SKM-1 treated with dmso at 0.1 percent for 144 hours (cell line): ENCODE data around the gene ZDHHC14.
"Not testable (repeated sequence)": the region's sequence is repeated elsewhere in the genome, so short reads cannot be mapped to it uniquely, and the experiment has no call there.

Source experiments
- DNase-seq: peaks from one replicate; lab custom pipeline; 2025; ENCODE audit not compliant: unreplicated experiment; lab: John Stamatoyannopoulos, UW

The ZDHHC14 gene

DNA sequence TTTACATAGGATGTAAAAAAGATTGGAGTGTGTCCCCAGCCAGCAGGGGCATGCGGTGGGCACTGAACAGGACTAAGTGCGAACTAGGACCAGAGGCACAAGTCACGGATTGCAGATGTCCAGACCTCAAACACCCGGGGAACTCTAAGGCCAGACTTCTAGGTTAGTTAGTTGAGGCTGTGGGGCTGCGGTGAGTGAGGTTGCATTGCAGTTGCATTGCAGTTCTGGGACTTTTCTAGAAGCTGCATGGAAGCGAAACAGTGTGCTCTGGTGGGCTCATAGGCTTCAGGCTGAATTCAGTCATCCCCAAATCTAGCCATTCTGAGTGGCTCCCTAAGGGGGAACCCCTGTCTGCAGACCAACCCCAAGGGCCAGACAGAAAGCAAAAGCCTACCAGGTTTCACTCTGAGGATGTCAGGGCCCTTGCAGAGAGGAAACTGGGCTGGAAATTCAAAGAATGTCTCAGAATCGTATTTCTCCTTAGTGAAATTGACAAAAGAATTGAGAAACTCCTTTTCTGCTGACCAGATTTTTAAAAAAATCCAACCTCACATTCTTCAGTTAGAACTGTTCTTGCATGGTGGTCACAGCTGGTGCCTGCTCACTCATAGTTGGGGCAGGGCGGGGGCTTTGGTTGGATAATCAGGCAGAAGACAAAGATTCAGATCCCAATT, 182.8 kb downstream of the ZDHHC14 start:
- DNase-seq, result no peak

- DNase-seq, result no peak
Measured at GRCh38 chr6:157568702-157569101, 187.7 kb downstream of the ZDHHC14 start.

DNA sequence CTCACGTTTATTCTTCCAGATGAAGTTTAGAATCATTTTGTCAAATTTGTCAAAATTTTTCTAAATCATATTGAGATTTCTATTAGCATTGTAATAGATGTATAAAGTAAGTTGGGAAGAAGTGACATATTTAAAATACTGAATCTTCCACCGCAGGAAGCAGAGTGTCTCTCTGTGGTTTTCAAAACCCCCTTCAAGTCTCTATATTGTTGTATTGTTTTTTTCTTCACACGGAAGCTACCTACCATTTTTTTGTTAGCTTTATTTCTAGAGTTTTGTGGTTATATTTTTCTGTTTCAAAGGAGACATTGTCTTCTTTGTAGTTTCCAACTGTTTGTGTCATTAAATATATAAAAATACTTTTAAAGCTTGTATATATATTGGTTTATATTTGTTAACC, 188.6 kb downstream of the ZDHHC14 start:
- DNase-seq, result no peak

DNA sequence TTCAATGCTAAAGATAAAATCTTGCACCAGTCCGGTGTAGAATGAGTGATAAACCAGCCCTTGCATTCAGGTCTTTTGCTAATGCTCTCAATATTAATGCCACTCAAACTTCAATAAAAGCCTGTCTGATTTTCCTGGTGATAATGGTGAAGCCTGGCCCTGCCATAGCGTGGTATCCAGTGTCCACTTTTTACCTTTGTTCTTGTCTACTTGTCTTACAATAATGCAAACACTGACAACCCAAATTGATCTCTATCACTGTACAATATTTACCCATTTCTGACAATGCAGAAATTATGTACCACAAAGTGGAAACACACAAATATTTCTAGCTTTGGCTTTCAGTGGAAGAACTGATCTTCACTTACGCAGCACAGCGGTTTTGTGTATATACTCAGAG, 189.1 kb downstream of the ZDHHC14 start:
- DNase-seq, result no peak

DNA sequence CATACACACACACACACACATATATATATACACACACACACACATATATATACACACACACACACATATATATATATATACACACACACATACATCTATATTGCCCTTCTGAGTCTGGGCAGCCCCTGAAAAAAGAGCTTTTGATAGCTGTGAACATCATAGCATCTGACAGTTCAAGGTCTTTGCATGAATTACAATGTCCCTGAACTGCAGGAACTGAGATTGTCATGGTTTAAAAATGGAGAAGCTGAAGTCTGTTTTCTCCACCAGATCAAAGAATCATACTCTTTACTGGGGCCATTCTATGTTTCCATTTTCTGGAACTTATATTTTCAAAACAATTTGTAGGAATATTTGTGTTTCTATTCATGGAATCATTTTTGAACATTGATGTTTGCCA, 189.8 kb downstream of the ZDHHC14 start:
- DNase-seq, result no peak

- no peak for DNase-seq
Measured at GRCh38 chr6:157571269-157571668, 190.3 kb downstream of the ZDHHC14 start.

DNA sequence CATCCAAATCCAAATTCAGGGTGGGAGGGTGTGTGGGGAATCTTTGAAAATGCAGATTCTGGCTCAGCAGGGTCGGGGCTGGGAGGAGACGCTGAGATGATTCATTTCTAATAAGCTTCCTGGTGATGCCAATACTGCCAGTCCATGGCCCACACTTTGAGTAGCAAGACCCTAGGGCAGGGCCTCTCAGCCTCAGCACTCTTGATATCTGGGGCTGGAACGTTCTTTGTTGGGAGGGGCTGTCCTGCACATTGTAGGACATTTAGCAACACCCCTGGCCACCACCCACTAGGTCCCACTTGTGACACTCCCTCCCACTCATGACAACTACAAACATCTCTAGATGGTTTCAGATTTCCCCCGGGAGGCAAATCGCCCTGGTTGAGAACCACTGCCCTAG, 191.0 kb downstream of the ZDHHC14 start:
- DNase-seq, result no peak

DNA sequence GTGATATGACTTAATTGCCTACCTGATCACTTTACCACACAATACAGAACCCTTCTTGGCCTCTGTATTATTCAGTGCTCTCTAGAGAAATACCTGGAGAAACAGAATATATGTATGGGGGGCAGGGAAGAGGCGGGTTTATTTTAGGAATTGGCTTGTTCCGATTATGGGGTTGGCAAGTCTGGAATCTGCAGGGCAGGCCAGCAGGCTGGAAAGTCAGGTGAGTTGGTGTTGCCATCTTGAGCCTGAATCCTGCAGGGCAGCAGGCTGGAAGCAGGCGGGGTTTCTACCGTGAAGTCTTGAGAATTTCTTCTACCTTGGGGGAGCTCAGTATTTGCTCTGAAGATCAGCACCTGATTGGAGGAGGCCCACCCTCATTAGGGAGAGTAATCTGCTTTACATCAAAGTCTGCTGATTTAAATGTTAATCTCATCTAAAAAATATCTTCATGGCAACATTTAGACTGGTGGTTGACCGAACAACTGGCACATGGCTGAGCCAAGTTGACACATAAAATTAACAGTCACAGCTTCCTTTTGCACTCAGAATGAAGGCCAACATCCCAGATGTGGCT, 193.9 kb downstream of the ZDHHC14 start:
- no peak for DNase-seq

- no peak for DNase-seq
Measured at GRCh38 chr6:157575436-157576145, 194.6 kb downstream of the ZDHHC14 start.

- DNase-seq, result not testable (repeated sequence)
Measured at GRCh38 chr6:157576991-157577390, 196.0 kb downstream of the ZDHHC14 start.

- not testable (repeated sequence) for DNase-seq
Measured at GRCh38 chr6:157578527-157578926, 197.5 kb downstream of the ZDHHC14 start.

DNA sequence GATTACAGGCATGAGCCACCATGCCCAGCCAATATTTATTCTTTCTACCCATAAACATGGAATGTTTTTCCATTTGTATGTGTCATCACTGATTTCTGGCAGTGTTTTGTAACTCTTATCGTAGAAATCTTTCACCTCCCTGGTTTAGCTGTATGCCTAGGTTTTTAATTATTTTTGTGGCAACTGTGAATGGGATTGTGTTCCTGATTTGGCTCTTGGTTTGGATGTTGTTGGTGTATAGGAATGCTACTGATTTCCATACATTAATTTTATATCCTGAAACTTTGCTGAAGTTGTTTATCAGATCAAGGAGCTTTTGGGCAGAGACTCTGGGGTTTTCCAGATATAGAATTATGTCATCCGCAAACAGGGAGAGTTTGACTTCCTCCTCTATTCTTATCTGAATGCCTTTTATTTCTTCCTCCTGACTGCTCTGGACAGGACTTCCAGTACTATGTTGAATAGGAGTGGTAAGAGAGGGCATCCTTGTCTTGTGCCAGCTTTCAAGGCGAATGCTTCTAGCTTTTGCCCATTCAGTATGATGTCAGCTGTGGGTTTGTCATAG, 198.6 kb downstream of the ZDHHC14 start:
- no peak for DNase-seq

- no peak for DNase-seq
Measured at GRCh38 chr6:157584036-157584435, 203.0 kb downstream of the ZDHHC14 start.

DNA sequence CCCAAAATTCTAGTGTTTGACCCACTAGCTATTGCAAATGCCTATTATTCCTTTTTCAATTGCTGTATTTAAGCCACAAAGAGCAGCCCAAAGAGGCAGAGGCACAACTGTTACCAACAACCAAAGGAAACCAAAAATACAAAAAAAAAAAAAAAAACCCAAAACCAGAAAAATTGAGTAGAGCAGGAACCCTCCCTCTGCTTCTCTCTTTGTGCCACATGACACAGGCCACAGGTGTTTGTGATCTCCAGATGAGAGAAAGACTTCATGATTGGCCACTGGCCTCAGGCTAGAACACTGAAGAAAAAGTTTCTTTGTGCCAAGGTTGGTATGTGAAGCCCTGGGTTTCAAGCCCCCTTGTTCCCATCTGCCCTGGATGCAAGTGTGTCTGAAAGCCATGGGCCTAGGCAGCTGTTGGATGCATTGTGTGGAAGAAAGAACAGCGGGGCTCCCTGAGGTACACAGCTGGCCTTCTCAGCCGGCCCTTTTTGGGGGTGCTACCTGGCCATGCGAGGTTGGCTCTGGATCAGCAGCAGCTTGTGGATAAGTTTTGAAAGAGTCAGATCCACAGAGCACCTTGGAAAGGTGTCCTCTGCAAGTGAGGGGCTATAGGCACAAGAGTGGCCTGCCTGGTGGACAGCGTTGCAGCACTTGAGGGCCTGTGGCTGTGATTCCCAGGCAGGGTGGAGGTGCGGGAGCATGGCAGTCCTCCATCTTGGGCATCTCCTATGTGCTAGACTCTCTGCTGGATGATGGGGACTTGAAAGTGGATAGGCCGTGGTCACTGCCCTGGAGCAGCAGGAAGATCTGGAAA, 204.5 kb downstream of the ZDHHC14 start:
- DNase-seq, result no peak

DNA sequence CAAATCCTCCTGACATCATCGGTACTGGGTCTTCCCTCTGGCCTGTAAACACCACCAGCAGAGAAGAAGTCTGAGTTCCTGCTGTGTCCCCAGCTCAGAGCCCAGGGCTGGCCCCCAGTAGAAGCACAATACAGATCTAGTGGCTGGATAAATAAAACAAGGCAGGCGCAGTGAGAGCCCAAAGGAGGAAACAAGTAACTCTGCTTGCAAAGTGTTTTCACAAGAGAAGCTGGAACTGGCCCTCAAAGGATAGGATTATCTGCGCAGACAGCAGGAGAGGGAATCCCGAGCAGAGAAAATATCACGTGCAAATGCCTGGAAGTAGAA, 205.1 kb downstream of the ZDHHC14 start:
- DNase-seq, result no peak

GRCh38 chr6:157586476-157587126, 205.6 kb downstream of the ZDHHC14 start:
- no peak for DNase-seq

DNA sequence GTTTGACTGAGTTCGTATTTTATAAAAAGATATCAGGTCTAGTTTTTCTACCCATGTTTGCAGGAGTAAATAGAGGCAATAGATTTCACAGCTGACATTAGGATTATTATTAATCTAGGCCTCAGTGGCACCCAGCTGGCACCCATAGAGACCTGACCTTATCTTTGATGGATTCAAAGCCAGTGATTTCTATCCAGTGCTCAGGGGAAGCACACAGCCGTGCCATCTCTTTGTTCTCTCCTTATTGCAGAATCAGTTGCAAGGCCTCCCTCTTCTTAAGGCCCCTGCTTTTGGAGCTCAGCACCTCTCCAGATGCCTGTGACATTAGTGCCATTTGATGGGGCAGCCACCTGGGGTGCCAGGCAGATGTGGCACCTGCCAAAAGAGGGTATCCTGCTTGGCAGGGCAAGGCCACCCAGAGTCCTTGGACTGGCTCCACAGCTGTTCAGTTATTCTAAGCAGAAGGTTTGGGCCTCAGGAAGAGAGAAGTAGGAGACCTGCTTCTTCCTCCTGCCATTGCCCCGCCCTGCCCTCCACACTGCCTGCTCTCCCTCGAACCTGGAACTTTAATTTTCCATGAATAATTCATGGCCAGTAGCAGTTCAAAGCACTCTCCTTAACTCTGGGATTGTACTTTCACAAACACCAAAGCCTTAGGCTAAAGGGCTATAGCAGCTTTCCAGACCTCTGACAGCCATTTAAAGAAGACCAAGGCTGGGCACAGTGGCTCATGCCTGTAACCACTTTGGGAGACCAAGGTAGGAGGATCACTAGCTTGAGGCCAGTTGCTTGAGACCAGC, 206.3 kb downstream of the ZDHHC14 start:
- DNase-seq, result no peak

DNA sequence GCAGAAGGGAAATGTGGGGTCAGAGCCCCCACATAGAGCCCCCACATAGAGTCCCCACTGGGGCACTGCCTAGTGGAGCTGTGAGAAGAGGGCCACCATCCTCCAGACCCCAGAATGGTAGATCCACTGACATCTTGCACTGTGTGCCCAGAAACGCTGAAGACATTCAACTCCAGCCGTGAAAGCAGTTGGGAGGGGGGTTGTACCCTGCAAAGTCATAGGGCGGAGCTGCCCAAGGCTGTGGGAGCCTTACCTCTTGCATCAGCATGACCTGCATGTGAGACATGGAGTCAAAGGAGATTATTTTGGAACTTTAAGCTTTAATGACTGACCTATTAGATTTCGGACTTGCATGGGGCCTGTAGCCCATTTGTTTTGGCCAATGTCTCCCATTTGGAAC, 209.7 kb downstream of the ZDHHC14 start:
- DNase-seq, result not testable (repeated sequence)

- no peak for DNase-seq
Measured at GRCh38 chr6:157592541-157592940, 211.6 kb downstream of the ZDHHC14 start.

GRCh38 chr6:157592980-157593379, 212.0 kb downstream of the ZDHHC14 start:
- no peak for DNase-seq
